ENCODE measurements around the gene AKT2.
"Not testable (repeated sequence)": the region's sequence is repeated elsewhere in the genome, so short reads cannot be mapped to it uniquely, and the experiment has no call there.

Gene AKT2

GRCh38 chr19:40232949-40233810, 52.0 kb downstream of the AKT2 start:
- no peak for DNase-seq

GRCh38 chr19:40232479-40232878, 52.7 kb downstream of the AKT2 start:
- DNase-seq, result no peak

- no peak for DNase-seq
These were observed 53.4 kb downstream of the AKT2 start for GRCh38 chr19:40231544-40232424.

GRCh38 chr19:40231057-40231456, 54.1 kb downstream of the AKT2 start:
- DNase-seq, result no peak

GRCh38 chr19:40229926-40230417, 55.2 kb downstream of the AKT2 start:
- no peak for DNase-seq

GRCh38 chr19:40229484-40229883, 55.7 kb downstream of the AKT2 start:
- no peak for DNase-seq

GRCh38 chr19:40228863-40229262, 56.3 kb downstream of the AKT2 start:
- DNase-seq, result no peak

- DNase-seq, result no peak
These were observed 56.8 kb downstream of the AKT2 start for GRCh38 chr19:40228346-40228745.

- no peak for DNase-seq
These were observed 59.5 kb downstream of the AKT2 start for GRCh38 chr19:40225440-40226305.

GRCh38 chr19:40224342-40225150, 60.6 kb downstream of the AKT2 start:
- DNase-seq, result no peak

- no peak for DNase-seq
These were observed 61.9 kb downstream of the AKT2 start for GRCh38 chr19:40223135-40223822.

GRCh38 chr19:40221858-40222619, 63.1 kb downstream of the AKT2 start:
- DNase-seq, result peak; percentile 75 to 87

- no peak for DNase-seq
These were observed 64.5 kb downstream of the AKT2 start for GRCh38 chr19:40220674-40221073.

- no peak for DNase-seq
These were observed 65.3 kb downstream of the AKT2 start for GRCh38 chr19:40219721-40220276.

GRCh38 chr19:40219029-40219428, 66.1 kb downstream of the AKT2 start:
- DNase-seq, result not testable (repeated sequence)

- peak in 1 of 2 donors; percentile 24 for DNase-seq
These were observed 66.9 kb downstream of the AKT2 start, which contains the start of gene TTC9B for GRCh38 chr19:40217934-40218890. Gene TTC9B (minus strand): TSS chr19:40218384. CDS start chr19:40218381, 3 bp downstream.

GRCh38 chr19:40217027-40217810, 67.9 kb downstream of the AKT2 start:
- DNase-seq, result no peak

- DNase-seq, result no peak
These were observed 68.4 kb downstream of the AKT2 start for GRCh38 chr19:40216777-40217026.
